ENCODE results near the gene NRIP3.
A peak's percentile ranks its signal among the peaks of the same experiment; 100 is the strongest.

DNA sequence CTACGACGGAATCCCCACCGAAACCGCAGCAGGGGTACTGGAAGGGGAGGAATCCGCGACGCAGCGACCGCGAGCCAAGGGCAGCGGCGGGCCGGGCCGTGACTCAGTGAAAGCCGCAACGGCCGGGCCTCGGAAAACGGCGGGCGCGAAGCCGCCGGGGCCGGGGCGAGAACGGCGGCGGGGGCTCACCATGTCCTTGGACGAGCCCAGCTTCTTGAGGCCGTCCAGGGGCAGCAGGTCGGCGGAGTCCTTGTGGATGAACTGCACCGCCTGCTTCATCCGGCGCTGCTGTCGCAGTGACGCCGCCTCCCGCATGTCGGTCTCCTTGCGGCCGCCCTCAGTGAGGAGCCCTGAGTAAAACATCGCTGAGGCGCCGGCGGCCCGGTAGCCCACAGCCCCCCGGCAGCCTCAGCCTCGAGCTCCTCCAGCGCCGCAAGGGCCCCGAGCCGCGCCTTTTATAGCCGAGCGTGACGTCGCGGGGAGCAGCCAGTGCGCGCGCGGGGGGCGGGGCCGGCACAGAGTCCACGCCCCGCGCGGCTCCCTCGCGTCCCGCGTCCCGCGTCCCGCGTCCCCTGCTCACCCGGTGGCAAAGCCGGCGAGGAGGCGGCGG is at the start of gene NRIP3:
- TF ChIP-seq, protein P1, sequence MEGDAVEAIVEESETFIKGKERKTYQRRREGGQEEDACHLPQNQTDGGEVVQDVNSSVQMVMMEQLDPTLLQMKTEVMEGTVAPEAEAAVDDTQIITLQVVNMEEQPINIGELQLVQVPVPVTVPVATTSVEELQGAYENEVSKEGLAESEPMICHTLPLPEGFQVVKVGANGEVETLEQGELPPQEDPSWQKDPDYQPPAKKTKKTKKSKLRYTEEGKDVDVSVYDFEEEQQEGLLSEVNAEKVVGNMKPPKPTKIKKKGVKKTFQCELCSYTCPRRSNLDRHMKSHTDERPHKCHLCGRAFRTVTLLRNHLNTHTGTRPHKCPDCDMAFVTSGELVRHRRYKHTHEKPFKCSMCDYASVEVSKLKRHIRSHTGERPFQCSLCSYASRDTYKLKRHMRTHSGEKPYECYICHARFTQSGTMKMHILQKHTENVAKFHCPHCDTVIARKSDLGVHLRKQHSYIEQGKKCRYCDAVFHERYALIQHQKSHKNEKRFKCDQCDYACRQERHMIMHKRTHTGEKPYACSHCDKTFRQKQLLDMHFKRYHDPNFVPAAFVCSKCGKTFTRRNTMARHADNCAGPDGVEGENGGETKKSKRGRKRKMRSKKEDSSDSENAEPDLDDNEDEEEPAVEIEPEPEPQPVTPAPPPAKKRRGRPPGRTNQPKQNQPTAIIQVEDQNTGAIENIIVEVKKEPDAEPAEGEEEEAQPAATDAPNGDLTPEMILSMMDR (IDR thresholded peaks at IDR 0.05): no peak
- TF ChIP-seq POLR2A (IDR thresholded peaks at IDR 0.05): peak in 1 of 2 donors; percentile 38
